ENCODE data around the gene PSMA8.

DNA sequence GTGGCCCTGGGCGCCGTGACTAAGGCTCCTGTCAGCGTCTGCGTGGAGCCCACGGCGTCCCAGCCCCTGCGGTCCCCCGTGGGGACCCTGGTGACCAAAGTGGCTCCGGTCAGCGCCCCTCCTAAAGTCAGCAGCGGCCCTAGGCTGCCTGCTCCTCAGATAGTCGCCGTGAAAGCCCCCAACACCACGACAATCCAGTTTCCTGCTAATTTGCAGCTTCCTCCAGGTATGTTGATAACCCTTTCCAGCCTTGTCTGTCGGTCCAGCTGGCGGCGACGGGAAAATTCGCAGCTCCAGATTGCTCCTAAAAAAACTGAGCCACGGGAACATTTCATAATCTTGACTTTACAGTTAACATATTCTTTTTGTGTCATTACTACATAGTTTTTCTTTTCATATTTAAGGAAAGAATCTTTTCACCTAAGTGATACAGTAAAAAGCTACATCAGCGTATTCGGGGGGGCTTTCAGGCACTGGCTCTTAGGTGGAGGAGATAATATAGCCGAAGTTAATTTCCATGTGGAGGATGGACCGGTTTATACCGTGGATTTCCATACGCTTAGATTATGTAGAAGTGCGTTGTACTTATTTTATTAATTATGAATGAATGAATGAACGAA lies 93.5 kb downstream of the PSMA8 start:
- no peak for TF ChIP-seq CTCF (conservative IDR thresholded peaks at IDR 0.05 in 1 of 2, IDR thresholded peaks at IDR 0.05 in 1 of 2; ENCODE audit: low read depth in 1 of 2, low read length in 2 of 2)
- TF ChIP-seq EZH2 (IDR thresholded peaks at IDR 0.05; ENCODE audit: low read length, missing control alignments) = no peak
